Measurements from ENCODE around the gene MPND.

MPND gene

GRCh38 chr19:4373601-4374497, 30.5 kb downstream of the MPND start:
- H2AFZ ChIP-seq (ENCODE audit: low read depth), result no peak overlapping the region
- no peaks in the 10 kb centered on the region for H3K27me3 ChIP-seq (ENCODE audit: insufficient read depth, low read depth)
- H3K27ac ChIP-seq, result no peak overlapping the region
- no peak overlapping the region for H3K4me2 ChIP-seq
- no peak overlapping the region for H3K9ac ChIP-seq
- peaks cover 8% of the 10 kb centered on the region; the same call in 1 of the 2 replicates for H3K79me2 ChIP-seq (ENCODE audit: insufficient read depth, low read depth)
- no peak overlapping the region for H3K4me3 ChIP-seq (IDR thresholded peaks at IDR 0.05; ENCODE audit: insufficient read depth, low read depth, low read length)
- H4K20me1 ChIP-seq (ENCODE audit: insufficient read depth), result no peaks in the 10 kb centered on the region
- TF ChIP-seq, protein P1, sequence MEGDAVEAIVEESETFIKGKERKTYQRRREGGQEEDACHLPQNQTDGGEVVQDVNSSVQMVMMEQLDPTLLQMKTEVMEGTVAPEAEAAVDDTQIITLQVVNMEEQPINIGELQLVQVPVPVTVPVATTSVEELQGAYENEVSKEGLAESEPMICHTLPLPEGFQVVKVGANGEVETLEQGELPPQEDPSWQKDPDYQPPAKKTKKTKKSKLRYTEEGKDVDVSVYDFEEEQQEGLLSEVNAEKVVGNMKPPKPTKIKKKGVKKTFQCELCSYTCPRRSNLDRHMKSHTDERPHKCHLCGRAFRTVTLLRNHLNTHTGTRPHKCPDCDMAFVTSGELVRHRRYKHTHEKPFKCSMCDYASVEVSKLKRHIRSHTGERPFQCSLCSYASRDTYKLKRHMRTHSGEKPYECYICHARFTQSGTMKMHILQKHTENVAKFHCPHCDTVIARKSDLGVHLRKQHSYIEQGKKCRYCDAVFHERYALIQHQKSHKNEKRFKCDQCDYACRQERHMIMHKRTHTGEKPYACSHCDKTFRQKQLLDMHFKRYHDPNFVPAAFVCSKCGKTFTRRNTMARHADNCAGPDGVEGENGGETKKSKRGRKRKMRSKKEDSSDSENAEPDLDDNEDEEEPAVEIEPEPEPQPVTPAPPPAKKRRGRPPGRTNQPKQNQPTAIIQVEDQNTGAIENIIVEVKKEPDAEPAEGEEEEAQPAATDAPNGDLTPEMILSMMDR (conservative IDR thresholded peaks at IDR 0.05; ENCODE audit: low read depth, low read length), result no peak
- H3K36me3 ChIP-seq (ENCODE audit: insufficient read depth), result no peaks in the 10 kb centered on the region
- H3K4me1 ChIP-seq (ENCODE audit: low read depth, poor library complexity, severe bottlenecking), result peaks cover 35% of the 10 kb centered on the region

- H3K4me2 ChIP-seq, result no peak overlapping the region
- H3K79me2 ChIP-seq (ENCODE audit: insufficient read depth, low read depth), result peaks cover 8% of the 10 kb centered on the region; the same call in 1 of the 2 replicates
- H4K20me1 ChIP-seq (ENCODE audit: insufficient read depth), result no peaks in the 10 kb centered on the region
- TF ChIP-seq, protein P1 (conservative IDR thresholded peaks at IDR 0.05; ENCODE audit: low read depth, low read length), result no peak
- H3K27me3 ChIP-seq (ENCODE audit: insufficient read depth, low read depth), result no peaks in the 10 kb centered on the region
- H2AFZ ChIP-seq (ENCODE audit: low read depth), result no peak overlapping the region
- no peaks in the 10 kb centered on the region for H3K36me3 ChIP-seq (ENCODE audit: insufficient read depth)
- H3K27ac ChIP-seq, result no peak overlapping the region
- H3K4me1 ChIP-seq (ENCODE audit: low read depth, poor library complexity, severe bottlenecking), result peaks cover 27% of the 10 kb centered on the region
- no peak overlapping the region for H3K4me3 ChIP-seq (IDR thresholded peaks at IDR 0.05; ENCODE audit: insufficient read depth, low read depth, low read length)
- H3K9ac ChIP-seq, result no peak overlapping the region
These were observed 31.3 kb downstream of the MPND start for GRCh38 chr19:4374498-4375163.

DNA sequence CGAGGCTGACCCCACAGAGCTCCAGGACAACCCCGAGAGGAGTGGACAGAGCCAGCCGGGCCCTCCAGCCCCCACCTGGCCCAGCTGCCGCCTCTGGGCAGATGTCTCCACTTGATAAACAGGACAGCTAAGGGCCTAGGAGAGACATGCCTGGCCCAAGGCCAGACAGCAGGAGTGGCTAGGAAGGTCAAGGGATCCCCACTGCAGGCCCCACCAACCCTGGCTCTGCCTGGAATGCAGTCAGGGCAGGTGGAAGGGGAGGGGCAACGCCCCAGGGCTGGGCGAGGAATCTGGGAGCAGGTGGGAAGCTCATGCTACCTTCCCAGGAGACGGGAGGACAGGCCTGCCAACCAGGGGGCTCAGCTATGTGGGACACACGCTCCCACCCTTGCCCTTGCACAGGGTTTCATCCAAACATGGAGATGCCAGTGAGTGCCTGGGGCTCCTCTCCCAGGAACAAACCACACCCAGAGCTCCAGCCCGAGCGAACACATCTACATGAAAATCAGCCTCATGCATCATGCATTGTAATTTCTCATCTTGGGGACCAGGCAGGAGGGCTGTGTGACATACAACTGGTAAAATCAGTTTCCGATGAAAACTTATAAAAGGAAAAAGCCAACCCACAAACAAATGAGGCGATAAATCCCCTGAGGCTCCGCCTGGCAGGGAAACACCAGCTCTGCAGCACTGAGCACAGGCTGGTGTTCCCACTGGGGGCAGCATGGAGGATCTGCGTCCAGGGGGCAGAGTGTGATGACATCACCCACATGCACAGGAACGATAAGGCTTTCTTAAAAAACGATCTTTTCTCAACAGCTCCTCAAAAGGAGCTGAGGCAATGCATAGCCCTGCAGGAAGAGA, 32.0 kb downstream of the MPND start:
- H3K4me2 ChIP-seq, result no peak overlapping the region
- H3K4me3 ChIP-seq (IDR thresholded peaks at IDR 0.05; ENCODE audit: insufficient read depth, low read depth, low read length), result no peak overlapping the region
- H4K20me1 ChIP-seq (ENCODE audit: insufficient read depth), result no peaks in the 10 kb centered on the region

More for the DNA sequence above, 32.0 kb downstream of the MPND start:
- no peak overlapping the region for H3K9ac ChIP-seq
- peaks cover 5% of the 10 kb centered on the region; the same call in 1 of the 2 replicates for H3K79me2 ChIP-seq (ENCODE audit: insufficient read depth, low read depth)
- H3K27me3 ChIP-seq (ENCODE audit: insufficient read depth, low read depth), result no peaks in the 10 kb centered on the region
- no peak overlapping the region for H2AFZ ChIP-seq (ENCODE audit: low read depth)
- no peak overlapping the region for H3K27ac ChIP-seq
- H3K4me1 ChIP-seq (ENCODE audit: low read depth, poor library complexity, severe bottlenecking), result peaks cover 19% of the 10 kb centered on the region
- TF ChIP-seq, protein P1 (conservative IDR thresholded peaks at IDR 0.05; ENCODE audit: low read depth, low read length), result no peak
- no peaks in the 10 kb centered on the region for H3K36me3 ChIP-seq (ENCODE audit: insufficient read depth)

Data from KMS-11 (cell line).